SK-N-SH treated with all-trans-retinoic acid at 6 μM for 48 hours (cell line): ENCODE data around the gene USP5.

Source experiments
- BACH2 ChIP-seq: fragments of 250-450 bp; sonication (Bioruptor Pico); IDR thresholded peaks from 2 replicates; pipeline ENCODE4 v1.9.0; 2021; ENCODE audit warnings: mild to moderate bottlenecking, borderline replicate concordance
- ESRRG ChIP-seq: fragments of 250-450 bp; sonication (Bioruptor Pico); IDR thresholded peaks from 2 replicates; pipeline ENCODE4 v1.6.1; 2021; ENCODE audit warnings: mild to moderate bottlenecking
- RARB ChIP-seq: fragments of 250-450 bp; sonication (Bioruptor Pico); IDR thresholded peaks from 2 replicates; pipeline ENCODE4 v1.8.0; 2021; ENCODE audit warnings: mild to moderate bottlenecking, moderate library complexity
- TCF4 ChIP-seq: fragments of 250-450 bp; sonication (Bioruptor Pico); IDR thresholded peaks from 2 replicates; pipeline ENCODE4 v1.8.0; 2021; ENCODE audit warnings: mild to moderate bottlenecking, moderate library complexity, borderline replicate concordance
- TOX ChIP-seq: fragments of 250-450 bp; sonication (Bioruptor Pico); IDR thresholded peaks from 2 replicates; pipeline ENCODE4 v1.8.0; 2021; ENCODE audit warnings: mild to moderate bottlenecking, moderate library complexity, borderline replicate concordance
- ZNF565 ChIP-seq: fragments of 450-650 bp; formaldehyde crosslinking; conservative IDR thresholded peaks from 2 replicates; pipeline ENCODE4 v1.5.0; 2020; ENCODE audit warnings: low read depth, mild to moderate bottlenecking, moderate library complexity
- ZNF70 ChIP-seq: fragments of 450-650 bp; formaldehyde crosslinking; IDR thresholded peaks from 2 replicates; pipeline ENCODE4 v1.5.0; 2020; ENCODE audit warnings: mild to moderate bottlenecking, moderate library complexity
- ZNF8 ChIP-seq: fragments of 450-650 bp; formaldehyde crosslinking; IDR thresholded peaks from 2 replicates; pipeline ENCODE4 v1.5.0; 2020; ENCODE audit warnings: mild to moderate bottlenecking, moderate library complexity
- TF ChIP-seq, protein P1 (sequence below): fragments of 250-450 bp; sonication (Bioruptor Pico); IDR thresholded peaks from 2 replicates; pipeline ENCODE4 v1.8.0; 2020; ENCODE audit warnings: mild to moderate bottlenecking, moderate library complexity, borderline replicate concordance
- TF ChIP-seq, protein P2 (sequence below): fragments of 250-450 bp; sonication (Bioruptor Pico); IDR thresholded peaks from 2 replicates; pipeline ENCODE4 v1.5.1; 2020; ENCODE audit warnings: low read depth, mild to moderate bottlenecking, moderate library complexity
- TF ChIP-seq, protein P3 (sequence below): fragments of 250-450 bp; sonication (Bioruptor Pico); IDR thresholded peaks from 2 replicates; pipeline ENCODE4 v1.5.1; 2021; ENCODE audit warnings: mild to moderate bottlenecking, moderate library complexity

GRCh38 chr12:6850796-6851152 is 1.2 kb upstream of the USP5 start:
- TF ChIP-seq, protein P1, sequence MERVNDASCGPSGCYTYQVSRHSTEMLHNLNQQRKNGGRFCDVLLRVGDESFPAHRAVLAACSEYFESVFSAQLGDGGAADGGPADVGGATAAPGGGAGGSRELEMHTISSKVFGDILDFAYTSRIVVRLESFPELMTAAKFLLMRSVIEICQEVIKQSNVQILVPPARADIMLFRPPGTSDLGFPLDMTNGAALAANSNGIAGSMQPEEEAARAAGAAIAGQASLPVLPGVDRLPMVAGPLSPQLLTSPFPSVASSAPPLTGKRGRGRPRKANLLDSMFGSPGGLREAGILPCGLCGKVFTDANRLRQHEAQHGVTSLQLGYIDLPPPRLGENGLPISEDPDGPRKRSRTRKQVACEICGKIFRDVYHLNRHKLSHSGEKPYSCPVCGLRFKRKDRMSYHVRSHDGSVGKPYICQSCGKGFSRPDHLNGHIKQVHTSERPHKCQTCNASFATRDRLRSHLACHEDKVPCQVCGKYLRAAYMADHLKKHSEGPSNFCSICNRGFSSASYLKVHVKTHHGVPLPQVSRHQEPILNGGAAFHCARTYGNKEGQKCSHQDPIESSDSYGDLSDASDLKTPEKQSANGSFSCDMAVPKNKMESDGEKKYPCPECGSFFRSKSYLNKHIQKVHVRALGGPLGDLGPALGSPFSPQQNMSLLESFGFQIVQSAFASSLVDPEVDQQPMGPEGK: no peak
- TF ChIP-seq, protein P2, sequence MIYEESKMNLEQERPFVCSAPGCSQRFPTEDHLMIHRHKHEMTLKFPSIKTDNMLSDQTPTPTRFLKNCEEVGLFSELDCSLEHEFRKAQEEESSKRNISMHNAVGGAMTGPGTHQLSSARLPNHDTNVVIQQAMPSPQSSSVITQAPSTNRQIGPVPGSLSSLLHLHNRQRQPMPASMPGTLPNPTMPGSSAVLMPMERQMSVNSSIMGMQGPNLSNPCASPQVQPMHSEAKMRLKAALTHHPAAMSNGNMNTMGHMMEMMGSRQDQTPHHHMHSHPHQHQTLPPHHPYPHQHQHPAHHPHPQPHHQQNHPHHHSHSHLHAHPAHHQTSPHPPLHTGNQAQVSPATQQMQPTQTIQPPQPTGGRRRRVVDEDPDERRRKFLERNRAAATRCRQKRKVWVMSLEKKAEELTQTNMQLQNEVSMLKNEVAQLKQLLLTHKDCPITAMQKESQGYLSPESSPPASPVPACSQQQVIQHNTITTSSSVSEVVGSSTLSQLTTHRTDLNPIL (CRISPR knock-in tag): no peak
- TF ChIP-seq ZNF565 (CRISPR knock-in tag): no peak
- TF ChIP-seq TOX: no peak
- no peak for TF ChIP-seq ZNF70 (CRISPR knock-in tag)
- no peak for TF ChIP-seq BACH2
- TF ChIP-seq, protein P3, sequence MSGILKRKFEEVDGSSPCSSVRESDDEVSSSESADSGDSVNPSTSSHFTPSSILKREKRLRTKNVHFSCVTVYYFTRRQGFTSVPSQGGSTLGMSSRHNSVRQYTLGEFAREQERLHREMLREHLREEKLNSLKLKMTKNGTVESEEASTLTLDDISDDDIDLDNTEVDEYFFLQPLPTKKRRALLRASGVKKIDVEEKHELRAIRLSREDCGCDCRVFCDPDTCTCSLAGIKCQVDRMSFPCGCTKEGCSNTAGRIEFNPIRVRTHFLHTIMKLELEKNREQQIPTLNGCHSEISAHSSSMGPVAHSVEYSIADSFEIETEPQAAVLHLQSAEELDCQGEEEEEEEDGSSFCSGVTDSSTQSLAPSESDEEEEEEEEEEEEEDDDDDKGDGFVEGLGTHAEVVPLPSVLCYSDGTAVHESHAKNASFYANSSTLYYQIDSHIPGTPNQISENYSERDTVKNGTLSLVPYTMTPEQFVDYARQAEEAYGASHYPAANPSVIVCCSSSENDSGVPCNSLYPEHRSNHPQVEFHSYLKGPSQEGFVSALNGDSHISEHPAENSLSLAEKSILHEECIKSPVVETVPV (CRISPR knock-in tag): no peak
- TF ChIP-seq RARB (CRISPR knock-in tag): no peak
- TF ChIP-seq TCF4 (CRISPR knock-in tag): no peak
- no peak for TF ChIP-seq ESRRG (CRISPR knock-in tag)
- TF ChIP-seq ZNF8 (CRISPR knock-in tag): no peak
